Measurements from ENCODE around the gene XRCC4. TPM values are rescaled to one million over a fixed set of nuclear protein-coding genes. Genes with fewer than 3 reads are reported as not detected.

Gene XRCC4
- total RNA-seq, 1 donor from 2014 or later, result 15.5 TPM

DNA sequence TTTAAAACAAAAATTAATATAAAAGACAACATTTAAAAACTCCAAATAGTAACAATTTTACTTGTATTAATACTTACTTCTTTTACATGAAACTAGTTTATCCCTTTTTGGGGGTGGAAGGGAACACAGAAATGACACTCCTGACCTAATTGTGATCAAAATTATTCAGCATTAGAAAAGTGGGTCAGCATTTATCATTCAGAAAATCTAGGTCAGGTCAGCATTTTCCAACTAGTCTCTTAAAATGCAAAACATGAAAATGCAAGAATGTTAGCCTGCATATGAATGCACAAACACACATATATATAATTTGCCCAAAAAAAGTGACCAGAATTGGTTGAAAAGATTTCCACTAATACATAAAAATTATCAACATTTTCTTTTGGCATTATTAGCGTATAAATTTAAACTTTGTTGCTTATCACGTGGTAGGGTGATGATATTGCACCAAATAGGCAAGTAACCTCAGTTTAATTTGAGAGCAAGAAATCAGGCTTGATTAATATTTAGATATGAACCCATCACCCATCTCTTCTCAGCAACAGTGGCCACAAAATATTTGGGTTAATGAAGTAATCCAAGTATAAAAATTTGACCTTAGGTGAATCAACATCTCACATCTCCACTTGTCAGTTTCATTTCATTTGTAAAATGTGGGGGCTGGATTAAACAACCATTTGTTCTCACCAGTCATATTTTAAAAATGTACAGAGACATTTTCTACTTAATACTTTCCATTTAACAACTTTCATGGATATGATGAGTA, 5.9 kb upstream of the XRCC4 start:
- Mint-ChIP-seq H3K4me1 (ENCODE audit: low read depth, unreplicated experiment) (peaks cover 37% of the 10 kb centered on the region), H3K4me3 (ENCODE audit: unreplicated experiment) (peak overlapping the region; percentile 30), H3K27ac (ENCODE audit: unreplicated experiment) (no peak overlapping the region)

DNA sequence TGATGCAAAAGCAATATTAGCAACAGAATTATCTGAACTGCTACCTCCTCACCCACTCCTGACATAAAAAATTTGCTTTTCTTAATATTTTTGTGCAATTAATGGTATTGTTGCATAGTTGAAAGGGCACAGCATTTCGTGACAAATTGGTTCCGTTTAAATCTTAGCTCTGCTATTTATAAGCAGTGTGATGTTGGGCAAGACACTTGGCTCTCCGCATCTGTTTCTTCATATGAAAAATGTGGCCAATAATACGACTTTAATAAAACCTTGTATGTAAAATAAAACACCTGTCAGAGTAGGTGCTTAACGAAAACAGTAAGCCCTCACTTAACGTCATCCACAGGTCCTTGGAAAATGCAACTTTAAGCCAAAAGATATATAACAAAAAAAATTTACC, 4.4 kb upstream of the XRCC4 start:
- H3K27ac Mint-ChIP-seq (ENCODE audit: unreplicated experiment), result no peak overlapping the region
- TF ChIP-seq EZH2 (IDR thresholded peaks at IDR 0.05; ENCODE audit: insufficient read depth, low read length), result no peak
- no peaks in the 10 kb centered on the region for H3K27me3 Mint-ChIP-seq (ENCODE audit: low read depth, unreplicated experiment)
- H3K4me1 ChIP-seq (ENCODE audit: insufficient read depth, low read length), result peaks cover 2% of the 10 kb centered on the region
- H3K36me3 ChIP-seq (ENCODE audit: insufficient read depth, low read length), result peaks cover 4% of the 10 kb centered on the region
- peaks cover 97% of the 10 kb centered on the region for H3K79me2 ChIP-seq (ENCODE audit: insufficient read depth, low read length)
- DNase-seq (ENCODE audit: low read depth) (no peak), FAIRE-seq (no peak)
- H3K27me3 ChIP-seq (ENCODE audit: insufficient read depth, low read length), result no peaks in the 10 kb centered on the region
- peaks cover 34% of the 10 kb centered on the region for H3K4me1 Mint-ChIP-seq (ENCODE audit: low read depth, unreplicated experiment)
- H3K36me3 Mint-ChIP-seq (ENCODE audit: low read depth, unreplicated experiment), result peaks cover 12% of the 10 kb centered on the region
- H4K20me1 ChIP-seq (ENCODE audit: insufficient read depth, low read length), result peaks cover 67% of the 10 kb centered on the region
- no peak overlapping the region for H3K4me3 Mint-ChIP-seq (ENCODE audit: unreplicated experiment)
- no peak overlapping the region for H2AFZ ChIP-seq (ENCODE audit: low read depth, low read length)
- H3K4me3 ChIP-seq (ENCODE audit: insufficient read depth, low read depth, low read length), result no peak overlapping the region
- H3K9me3 ChIP-seq (ENCODE audit: insufficient read depth, low read depth, low read length), result no peaks in the 10 kb centered on the region
- no peak overlapping the region for H3K27ac ChIP-seq (ENCODE audit: low read depth, low read length)
- H3K9me3 Mint-ChIP-seq (ENCODE audit: unreplicated experiment), result no peaks in the 10 kb centered on the region
- H3K9ac ChIP-seq (ENCODE audit: low read length), result no peak overlapping the region
- no peak overlapping the region for H3K4me2 ChIP-seq (ENCODE audit: low read length)

More for the DNA sequence above, 5.9 kb upstream of the XRCC4 start:
- peak overlapping the region; percentile 20 for H3K4me2 ChIP-seq (ENCODE audit: low read length)
- H3K9ac ChIP-seq (ENCODE audit: low read length), result no peak overlapping the region
- Mint-ChIP-seq H3K27me3 (ENCODE audit: low read depth, unreplicated experiment) (no peaks in the 10 kb centered on the region), H3K36me3 (ENCODE audit: low read depth, unreplicated experiment) (peaks cover 12% of the 10 kb centered on the region), H3K9me3 (ENCODE audit: unreplicated experiment) (no peaks in the 10 kb centered on the region)
- H3K79me2 ChIP-seq (ENCODE audit: insufficient read depth, low read length), result peaks cover 100% of the 10 kb centered on the region
- DNase-seq (ENCODE audit: low read depth), result no peak
- H4K20me1 ChIP-seq (ENCODE audit: insufficient read depth, low read length), result peaks cover 80% of the 10 kb centered on the region
- no peak overlapping the region for H3K4me3 ChIP-seq (ENCODE audit: insufficient read depth, low read depth, low read length)
- TF ChIP-seq, protein P1, sequence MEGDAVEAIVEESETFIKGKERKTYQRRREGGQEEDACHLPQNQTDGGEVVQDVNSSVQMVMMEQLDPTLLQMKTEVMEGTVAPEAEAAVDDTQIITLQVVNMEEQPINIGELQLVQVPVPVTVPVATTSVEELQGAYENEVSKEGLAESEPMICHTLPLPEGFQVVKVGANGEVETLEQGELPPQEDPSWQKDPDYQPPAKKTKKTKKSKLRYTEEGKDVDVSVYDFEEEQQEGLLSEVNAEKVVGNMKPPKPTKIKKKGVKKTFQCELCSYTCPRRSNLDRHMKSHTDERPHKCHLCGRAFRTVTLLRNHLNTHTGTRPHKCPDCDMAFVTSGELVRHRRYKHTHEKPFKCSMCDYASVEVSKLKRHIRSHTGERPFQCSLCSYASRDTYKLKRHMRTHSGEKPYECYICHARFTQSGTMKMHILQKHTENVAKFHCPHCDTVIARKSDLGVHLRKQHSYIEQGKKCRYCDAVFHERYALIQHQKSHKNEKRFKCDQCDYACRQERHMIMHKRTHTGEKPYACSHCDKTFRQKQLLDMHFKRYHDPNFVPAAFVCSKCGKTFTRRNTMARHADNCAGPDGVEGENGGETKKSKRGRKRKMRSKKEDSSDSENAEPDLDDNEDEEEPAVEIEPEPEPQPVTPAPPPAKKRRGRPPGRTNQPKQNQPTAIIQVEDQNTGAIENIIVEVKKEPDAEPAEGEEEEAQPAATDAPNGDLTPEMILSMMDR (IDR thresholded peaks at IDR 0.05; ENCODE audit: insufficient read depth, low read depth, low read length), result no peak
- no peak for TF ChIP-seq EZH2 (IDR thresholded peaks at IDR 0.05; ENCODE audit: insufficient read depth, low read length)
- no peak overlapping the region for H2AFZ ChIP-seq (ENCODE audit: low read depth, low read length)
- H3K27ac ChIP-seq (ENCODE audit: low read depth, low read length), result no peak overlapping the region
- H3K4me1 ChIP-seq (ENCODE audit: insufficient read depth, low read length), result no peaks in the 10 kb centered on the region
- no peak for FAIRE-seq
- no peaks in the 10 kb centered on the region for H3K27me3 ChIP-seq (ENCODE audit: insufficient read depth, low read length)
- H3K36me3 ChIP-seq (ENCODE audit: insufficient read depth, low read length), result peaks cover 4% of the 10 kb centered on the region
- H3K9me3 ChIP-seq (ENCODE audit: insufficient read depth, low read depth, low read length), result no peaks in the 10 kb centered on the region

DNA sequence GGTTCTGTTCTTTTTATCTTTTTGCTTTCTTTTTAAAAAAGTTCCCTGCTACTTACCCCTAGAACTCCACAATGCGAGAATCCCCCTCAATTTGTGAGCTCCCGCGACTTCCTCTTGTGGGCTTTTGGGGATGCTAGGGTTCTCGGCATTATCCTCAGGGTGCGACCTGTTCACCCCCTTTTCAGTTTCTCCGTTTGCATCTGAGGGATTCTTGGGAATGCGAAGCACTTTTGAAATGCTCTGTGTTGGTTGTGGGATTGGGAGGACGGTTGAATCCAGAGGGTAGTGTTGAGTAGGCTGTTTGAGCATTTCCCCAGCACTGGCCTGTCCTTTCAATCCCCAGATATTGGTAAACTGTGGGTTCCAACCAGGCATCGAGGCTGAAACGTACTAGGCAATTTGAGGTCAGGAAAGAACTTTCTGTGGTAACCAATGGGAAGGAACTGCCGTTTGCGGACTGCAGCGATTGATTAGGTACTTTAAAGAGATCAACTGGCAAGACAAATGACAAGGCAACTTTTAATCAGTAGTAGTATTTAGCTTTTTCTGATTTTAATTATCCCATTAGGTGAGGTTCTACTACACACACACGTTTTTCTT, 415 bp downstream of the XRCC4 start:
- peak overlapping the region; percentile 97 for H3K4me2 ChIP-seq (ENCODE audit: low read length)
- H4K20me1 ChIP-seq (ENCODE audit: insufficient read depth, low read length), result peaks cover 21% of the 10 kb centered on the region
- peak overlapping the region; percentile 99 for H3K27ac Mint-ChIP-seq (ENCODE audit: unreplicated experiment)
- peaks cover 4% of the 10 kb centered on the region for H3K36me3 ChIP-seq (ENCODE audit: insufficient read depth, low read length)
- peak overlapping the region; percentile 89 for H3K27ac ChIP-seq (ENCODE audit: low read depth, low read length)
- H3K27me3 Mint-ChIP-seq (ENCODE audit: low read depth, unreplicated experiment), result no peaks in the 10 kb centered on the region
- FAIRE-seq, result no peak
- peaks cover 59% of the 10 kb centered on the region for H3K79me2 ChIP-seq (ENCODE audit: insufficient read depth, low read length)
- no peaks in the 10 kb centered on the region for H3K9me3 ChIP-seq (ENCODE audit: insufficient read depth, low read depth, low read length)
- peak overlapping the region; percentile 94 for H3K9ac ChIP-seq (ENCODE audit: low read length)
- peak overlapping the region; percentile 98 for H3K4me3 ChIP-seq (ENCODE audit: insufficient read depth, low read depth, low read length)
- H3K9me3 Mint-ChIP-seq (ENCODE audit: unreplicated experiment), result no peaks in the 10 kb centered on the region
- peaks cover 12% of the 10 kb centered on the region for H3K36me3 Mint-ChIP-seq (ENCODE audit: low read depth, unreplicated experiment)
- peaks cover 22% of the 10 kb centered on the region for H3K4me1 Mint-ChIP-seq (ENCODE audit: low read depth, unreplicated experiment)
- peaks cover 5% of the 10 kb centered on the region for H3K4me1 ChIP-seq (ENCODE audit: insufficient read depth, low read length)
- no peaks in the 10 kb centered on the region for H3K27me3 ChIP-seq (ENCODE audit: insufficient read depth, low read length)
- peak overlapping the region; percentile 94 for H2AFZ ChIP-seq (ENCODE audit: low read depth, low read length)
- DNase-seq (ENCODE audit: low read depth), result peak; percentile 41
- peak overlapping the region; percentile 100 for H3K4me3 Mint-ChIP-seq (ENCODE audit: unreplicated experiment)
- TF ChIP-seq, protein P1 (IDR thresholded peaks at IDR 0.05; ENCODE audit: insufficient read depth, low read depth, low read length), result no peak
- TF ChIP-seq EZH2 (IDR thresholded peaks at IDR 0.05; ENCODE audit: insufficient read depth, low read length), result no peak

All from astrocyte (in vitro differentiated cells and primary cell).